Epidermal melanocyte (primary cell): ENCODE data around the gene COA1.
A peak's percentile ranks its signal among the peaks of the same experiment; 100 is the strongest.
"Not testable (repeated sequence)": the region's sequence is repeated elsewhere in the genome, so short reads cannot be mapped to it uniquely, and the experiment has no call there.

ENCODE experiments used
- DNase-seq: peaks from one replicate; pipeline ENCODE4 v3.0.0; 2011; ENCODE audit warnings: low spot score; ENCODE audit not compliant: insufficient read length

Gene COA1

DNA sequence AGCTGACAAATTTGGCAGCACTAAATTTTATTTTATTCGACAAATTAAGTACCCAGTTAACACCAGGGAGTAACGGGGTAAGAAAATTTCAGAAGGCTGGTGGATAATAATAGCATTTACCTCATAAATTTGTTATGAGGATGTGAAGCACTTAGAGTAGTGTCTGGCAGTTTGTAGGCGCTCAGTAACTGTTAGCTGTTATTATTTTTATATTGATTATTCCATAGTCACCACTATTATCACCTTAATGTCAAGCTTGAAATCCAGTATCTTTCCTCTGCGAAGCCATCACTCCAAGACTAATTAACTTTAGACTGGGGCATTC is 563 bp upstream of the COA1 start:
- DNase-seq = no peak

GRCh38 chr7:43727494-43727893 is 1.8 kb downstream of the COA1 start:
- DNase-seq = no peak

DNA sequence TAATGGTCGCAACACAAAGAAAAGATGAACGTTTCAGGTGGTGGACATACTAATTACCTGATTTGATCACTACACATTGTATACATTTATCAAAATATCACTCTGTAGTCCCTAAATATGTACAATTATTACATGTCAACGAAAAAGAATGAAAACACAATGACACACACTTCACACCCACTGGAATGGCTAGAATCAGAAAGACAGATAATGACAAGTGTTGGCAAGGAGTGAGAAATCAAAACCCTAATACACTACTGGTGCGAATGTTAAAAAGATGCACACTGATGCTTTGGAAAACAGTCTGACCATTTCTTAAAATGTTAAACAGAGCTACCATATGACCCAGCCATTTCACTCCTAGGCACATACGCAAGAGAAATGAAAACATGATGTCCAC is 2.3 kb downstream of the COA1 start:
- no peak for DNase-seq

GRCh38 chr7:43726466-43726865 is 2.9 kb downstream of the COA1 start:
- DNase-seq = no peak

DNA sequence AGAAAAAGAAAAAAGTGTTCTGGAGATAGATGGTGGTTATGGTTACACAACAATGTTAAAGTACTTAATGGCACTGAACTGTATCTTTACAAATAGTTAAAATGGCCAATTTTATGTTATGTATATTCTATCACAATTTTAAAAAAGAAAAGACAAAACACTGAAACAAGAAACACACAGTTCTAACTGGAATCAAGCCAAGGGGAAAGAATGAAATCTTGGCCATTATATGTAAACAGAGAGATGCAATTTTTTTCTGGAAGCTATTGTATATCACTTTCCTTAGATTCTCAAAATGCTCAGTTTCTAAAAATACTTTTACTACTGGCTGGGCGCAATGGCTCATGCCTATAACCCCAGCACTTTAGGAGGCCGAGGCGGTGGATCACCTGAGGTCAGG is 4.1 kb downstream of the COA1 start:
- no peak for DNase-seq

- DNase-seq = no peak
Observed at GRCh38 chr7:43723007-43723341, 6.3 kb downstream of the COA1 start.

GRCh38 chr7:43721193-43721806 is 8.0 kb downstream of the COA1 start:
- DNase-seq = peak; percentile 35

- no peak for DNase-seq
Observed at GRCh38 chr7:43716598-43716997, 12.7 kb downstream of the COA1 start.

DNA sequence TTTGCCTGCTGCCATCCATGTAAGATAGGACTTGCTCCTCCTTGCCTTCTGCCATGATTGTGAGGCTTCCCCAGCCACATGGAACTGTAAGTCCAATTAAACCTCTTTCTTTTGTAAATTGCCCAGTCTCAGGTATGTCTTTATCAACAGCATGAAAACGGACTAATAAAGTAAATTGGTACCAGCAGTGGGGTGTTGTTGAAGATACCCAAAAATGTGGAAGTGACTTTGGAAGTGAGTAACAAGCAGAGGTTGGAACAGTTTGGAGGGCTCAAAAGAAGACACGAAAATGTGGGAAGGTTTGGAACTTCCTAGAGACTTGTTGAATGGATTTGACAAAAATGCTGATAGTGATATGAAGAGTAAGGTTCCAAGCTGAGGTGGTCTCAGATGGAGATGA is 13.4 kb downstream of the COA1 start:
- not testable (repeated sequence) for DNase-seq

GRCh38 chr7:43711503-43711902 is 17.8 kb downstream of the COA1 start:
- no peak for DNase-seq

DNA sequence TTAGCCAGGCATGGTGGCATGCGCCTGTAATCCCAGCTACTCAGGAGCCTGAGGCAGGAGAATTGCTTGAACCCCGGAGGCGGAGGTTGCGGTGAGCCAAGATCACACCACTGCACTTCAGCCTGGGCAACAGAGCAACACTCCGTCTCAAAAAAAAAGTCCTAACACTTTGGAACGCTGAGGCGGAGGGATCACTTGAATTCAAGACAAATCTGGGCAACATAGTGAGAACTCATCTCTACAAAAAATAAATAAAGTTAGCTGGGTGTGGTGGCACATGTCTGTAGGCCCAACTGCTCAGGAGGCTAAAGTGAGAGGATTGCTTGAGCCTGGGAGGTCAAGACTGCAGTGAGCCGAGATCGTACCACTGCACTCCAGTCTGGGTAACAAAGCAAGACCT is 21.3 kb downstream of the COA1 start:
- DNase-seq = not testable (repeated sequence)

DNA sequence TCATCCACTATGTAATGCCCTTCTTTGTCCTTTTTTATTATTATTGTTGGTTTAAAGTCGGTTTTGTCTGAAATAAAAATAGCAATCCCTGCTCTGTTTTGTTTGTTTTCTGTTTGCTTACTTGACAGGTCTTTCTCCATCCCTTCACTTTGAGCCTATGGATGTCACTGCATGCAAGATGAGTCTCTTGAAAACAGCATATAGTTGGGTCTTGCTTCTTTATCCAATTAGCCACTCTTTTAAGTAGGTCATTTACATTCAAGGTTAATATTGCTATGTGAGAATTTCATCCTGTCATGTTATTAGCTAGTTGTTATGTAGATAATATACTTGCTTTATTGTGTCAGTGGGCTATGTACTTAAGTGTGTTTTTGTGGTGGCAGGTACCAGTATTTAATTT is 25.8 kb downstream of the COA1 start:
- no peak for DNase-seq

- no peak for DNase-seq
Observed at GRCh38 chr7:43702974-43703373, 26.3 kb downstream of the COA1 start.

- no peak for DNase-seq
Observed at GRCh38 chr7:43701929-43702328, 27.4 kb downstream of the COA1 start.

- DNase-seq = no peak
Observed at GRCh38 chr7:43701500-43701854, 27.8 kb downstream of the COA1 start.

- no peak for DNase-seq
Observed at GRCh38 chr7:43700646-43701499, 28.4 kb downstream of the COA1 start.

- peak; percentile 50 for DNase-seq
Observed at GRCh38 chr7:43700059-43700501, 29.2 kb downstream of the COA1 start.

- no peak for DNase-seq
Observed at GRCh38 chr7:43698460-43699255, 30.7 kb downstream of the COA1 start.

DNA sequence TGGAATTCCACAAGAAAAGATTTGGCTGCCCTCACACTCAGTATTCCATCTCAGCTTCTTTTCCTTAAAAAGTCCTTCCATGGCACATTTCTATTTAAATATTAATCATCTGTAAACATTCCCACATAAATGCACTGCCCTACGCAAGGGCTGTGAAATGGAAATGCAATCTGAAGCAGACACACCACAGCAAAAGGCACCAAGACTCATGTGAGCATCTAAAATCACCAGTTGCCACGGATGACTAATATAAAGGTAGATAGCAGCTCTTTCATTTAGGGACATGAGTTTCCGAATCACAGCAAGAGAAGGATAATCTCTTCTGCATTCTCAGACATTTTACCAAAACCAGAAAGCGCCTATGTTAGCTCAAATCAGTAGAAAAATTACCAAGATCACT is 31.6 kb downstream of the COA1 start:
- no peak for DNase-seq

- DNase-seq = no peak
Observed at GRCh38 chr7:43695365-43695764, 34.0 kb downstream of the COA1 start.

DNA sequence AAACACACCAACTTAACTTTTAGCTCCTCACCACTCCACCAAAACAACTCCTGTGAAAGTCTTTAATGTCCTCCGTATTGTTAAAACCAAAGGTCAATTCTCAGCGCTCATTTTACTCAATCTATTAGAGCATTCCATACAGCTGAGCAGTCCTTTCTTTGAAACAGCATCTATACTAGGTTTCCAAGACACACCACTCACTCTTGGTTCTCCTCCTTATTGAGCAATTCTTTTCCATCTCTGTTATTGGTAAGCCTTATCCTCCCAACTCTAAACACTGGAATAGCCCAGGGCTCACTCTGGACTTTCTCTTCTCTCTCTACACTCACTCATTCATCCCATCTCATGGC is 34.9 kb downstream of the COA1 start:
- no peak for DNase-seq

- no peak for DNase-seq
Observed at GRCh38 chr7:43693687-43694398, 35.5 kb downstream of the COA1 start.
